Islet of Langerhans (tissue), 1 donor: ENCODE data around the gene DPF3.

Experiments used
- FAIRE-seq: peaks from one replicate; lab custom pipeline; 2011; peaks lifted over from hg19 to GRCh38; lab: Jason Lieb, UNC

DPF3 gene

DNA sequence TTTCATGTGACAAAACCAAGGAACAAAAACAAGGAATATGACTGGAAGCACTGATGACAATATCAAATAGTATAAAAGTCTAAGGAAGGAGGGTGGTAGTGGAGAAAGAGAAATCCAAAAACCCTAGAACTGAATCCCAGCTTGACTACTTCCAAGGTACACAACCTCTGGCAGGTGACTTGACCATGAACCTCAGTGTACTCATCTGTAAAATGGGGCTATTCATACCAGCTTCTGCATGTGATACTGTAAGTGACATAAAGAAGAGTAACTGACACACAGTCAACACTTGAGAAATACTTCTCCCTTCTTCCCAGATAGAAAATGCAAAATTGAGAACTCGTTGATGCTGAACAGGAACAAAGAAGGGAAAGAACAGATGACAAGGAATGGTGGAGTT is 10.3 kb upstream of the DPF3 start:
- no peak for FAIRE-seq

DNA sequence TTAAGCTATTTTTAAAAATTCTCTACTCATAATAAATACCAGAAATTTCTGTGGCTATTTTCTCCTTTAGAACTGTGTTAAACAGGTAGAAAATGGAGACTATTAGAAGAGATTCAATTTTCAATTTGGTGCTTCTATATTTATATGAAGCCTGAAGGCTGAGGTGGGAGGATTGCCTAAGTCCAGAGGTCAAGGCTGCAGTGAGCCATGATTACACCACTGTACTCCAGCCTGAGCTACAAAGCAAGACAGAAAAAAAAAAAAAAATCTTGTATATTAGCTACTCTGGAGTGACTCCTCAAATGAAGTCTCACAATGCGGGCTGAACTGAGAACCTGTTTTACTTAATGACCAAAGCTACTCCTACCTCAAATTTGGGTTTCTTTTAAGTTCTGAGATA is 9.8 kb upstream of the DPF3 start:
- FAIRE-seq: no peak

GRCh38 chr14:72902801-72903530 is 9.1 kb upstream of the DPF3 start:
- FAIRE-seq: no peak

DNA sequence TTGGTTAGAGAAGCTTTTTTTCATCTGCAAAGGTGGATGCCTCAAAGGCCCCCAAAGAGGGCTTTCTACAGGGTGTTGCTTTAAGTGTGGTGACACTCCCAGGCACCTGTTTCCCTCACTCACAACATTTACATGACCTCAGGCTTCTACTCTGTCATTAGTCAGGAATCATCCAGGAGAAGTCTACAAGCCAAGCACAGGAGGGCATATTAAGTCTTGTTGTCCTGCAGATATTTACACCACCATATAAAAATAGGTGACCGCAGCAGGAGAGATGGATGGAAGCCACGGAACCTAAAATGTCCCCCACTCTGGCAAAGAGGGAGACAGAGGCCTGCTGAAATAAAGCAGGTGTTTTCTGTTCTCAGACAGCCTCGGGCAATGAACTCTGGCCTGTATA is 7.5 kb upstream of the DPF3 start:
- FAIRE-seq: no peak

- no peak for FAIRE-seq
These were observed 4.5 kb upstream of the DPF3 start for GRCh38 chr14:72898448-72898847.

GRCh38 chr14:72894623-72895378 is 900 bp upstream of the DPF3 start:
- FAIRE-seq: no peak

DNA sequence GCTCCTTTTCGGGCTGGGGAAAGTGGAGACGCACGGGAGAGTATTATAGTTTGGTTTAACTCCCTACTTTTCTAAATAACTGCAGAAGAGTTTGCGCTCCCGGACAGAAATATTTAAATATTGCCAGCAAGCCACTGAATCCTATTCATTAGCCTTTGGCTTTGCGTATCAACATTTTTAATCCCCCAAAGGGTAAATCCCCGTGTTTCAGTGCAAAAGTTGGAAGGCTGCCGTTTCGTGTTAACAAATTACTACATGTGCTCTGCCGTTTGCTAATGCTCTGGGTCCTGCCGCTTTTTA is 372 bp upstream of the DPF3 start:
- FAIRE-seq: no peak

DNA sequence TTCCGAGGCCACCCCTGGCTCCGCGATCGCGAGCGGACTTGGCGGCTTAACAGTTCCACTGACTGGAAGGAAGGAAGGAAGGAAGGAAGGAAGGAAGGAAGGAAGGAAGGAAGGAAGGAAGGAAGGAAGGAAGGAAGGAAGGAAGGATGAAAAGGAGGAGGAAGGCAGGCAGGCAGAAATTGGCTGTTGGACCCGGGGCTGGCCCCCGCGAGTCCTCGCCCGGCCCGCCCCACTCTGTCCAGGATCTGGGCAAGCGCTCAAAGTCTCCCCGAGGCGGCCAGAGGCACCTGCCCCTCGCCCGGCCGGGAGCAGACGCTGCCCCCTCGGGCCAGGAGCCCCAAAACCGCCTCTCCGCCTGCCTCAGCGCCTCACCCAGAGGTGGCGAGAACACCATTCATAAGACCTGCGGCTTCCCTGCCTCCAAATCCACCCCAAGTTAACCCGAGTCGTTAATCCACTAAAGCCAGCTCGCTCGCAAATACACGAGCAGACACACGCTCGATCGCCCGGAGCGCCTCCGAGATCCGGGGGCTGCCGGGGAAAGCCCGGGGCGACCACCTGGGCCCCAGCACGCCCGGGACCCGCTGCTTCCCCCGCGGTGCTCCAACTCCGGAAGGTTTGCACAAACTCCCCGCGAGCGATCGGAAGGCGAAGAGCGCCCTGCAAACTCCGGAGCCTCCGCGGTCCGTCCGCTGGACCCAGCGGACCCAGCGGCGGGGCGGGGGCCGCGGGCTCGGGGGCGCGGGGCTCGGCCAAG is 844 bp downstream of the DPF3 start:
- no peak for FAIRE-seq

- no peak for FAIRE-seq
These were observed 1.6 kb downstream of the DPF3 start for GRCh38 chr14:72892103-72892878.

DNA sequence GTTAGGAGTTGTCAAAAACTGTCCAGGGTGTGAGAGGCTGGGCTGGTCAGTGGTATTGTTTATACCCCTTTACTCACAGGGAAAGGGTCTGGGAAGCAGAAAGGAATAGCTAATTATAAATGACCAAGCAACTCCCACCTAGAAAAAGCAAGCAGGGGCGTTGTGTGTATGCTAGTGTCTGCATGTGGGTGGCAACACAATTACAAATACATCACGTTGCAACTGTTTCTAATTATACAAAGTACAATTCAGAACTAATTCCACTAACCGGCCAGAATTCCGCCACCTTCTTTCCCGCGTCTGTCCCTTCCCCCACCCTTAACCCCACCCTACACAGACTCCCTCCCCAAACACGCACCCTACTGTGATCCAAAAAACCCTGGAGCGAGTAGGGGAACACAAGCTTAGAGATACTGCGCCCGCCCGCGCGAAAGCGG is 2.2 kb downstream of the DPF3 start:
- no peak for FAIRE-seq

DNA sequence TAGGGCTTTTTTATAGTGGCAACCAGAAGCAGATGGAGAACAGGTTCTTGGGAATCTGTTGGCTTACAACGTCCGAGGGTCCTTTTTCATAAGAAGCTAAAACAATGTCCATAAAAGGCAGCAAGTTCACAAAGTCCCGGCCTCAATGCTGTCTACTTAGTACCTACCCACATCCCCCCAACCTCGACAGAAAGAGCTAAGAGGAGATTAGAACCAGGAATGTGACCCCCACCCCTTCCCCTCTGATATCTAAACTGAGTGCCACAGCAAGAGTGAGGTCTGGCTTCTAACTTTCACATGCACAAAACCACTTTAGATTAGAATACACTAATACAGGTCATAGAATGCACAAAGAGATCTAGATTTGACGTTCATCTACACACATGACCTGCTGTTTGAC is 4.5 kb downstream of the DPF3 start:
- no peak for FAIRE-seq

DNA sequence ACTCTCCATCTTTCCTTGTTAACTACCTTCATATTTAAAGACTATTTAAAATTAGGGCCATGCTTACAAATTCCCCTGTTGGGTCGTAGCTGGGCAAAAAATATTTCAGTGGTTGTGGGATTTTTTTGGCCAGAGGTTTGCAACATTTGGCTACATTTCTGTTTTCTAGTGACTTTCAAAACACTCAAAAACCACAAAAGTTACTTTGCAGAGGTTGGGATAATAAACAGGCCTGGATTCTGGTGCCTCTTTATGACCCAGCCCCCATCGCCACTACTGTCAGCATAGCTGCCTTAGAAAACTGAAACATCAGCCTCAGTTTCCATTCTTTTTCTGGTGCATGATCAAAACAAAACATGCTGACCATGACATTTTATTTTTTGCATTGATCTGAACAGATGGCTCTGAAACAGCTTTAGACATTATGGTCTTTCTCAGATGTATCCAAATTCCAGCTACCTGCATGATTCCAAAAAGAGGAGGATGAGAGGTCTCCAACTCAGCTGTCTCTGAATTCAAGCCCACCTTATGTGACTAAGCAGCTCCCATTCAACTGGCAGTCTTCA is 5.2 kb downstream of the DPF3 start:
- no peak for FAIRE-seq

DNA sequence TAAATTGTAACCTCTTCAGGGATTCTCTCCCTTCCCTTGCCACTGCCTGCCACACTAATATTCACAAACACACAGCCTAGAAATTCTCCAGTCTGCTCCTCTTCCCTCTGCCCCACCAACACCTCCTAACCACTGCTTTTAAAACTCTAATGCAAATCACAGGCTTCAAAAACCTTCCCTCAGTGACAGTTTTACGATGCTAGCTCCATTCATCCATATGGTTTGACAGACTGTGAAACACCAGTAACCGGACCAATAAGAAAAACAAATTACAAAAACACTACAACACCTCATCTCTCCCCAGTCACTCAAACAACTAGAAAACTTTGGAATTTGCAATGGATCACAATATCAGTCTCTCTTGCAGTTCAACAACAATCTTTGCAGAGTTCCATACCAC is 5.7 kb downstream of the DPF3 start:
- FAIRE-seq: no peak

- FAIRE-seq: no peak
These were observed 6.4 kb downstream of the DPF3 start for GRCh38 chr14:72887514-72887913.

DNA sequence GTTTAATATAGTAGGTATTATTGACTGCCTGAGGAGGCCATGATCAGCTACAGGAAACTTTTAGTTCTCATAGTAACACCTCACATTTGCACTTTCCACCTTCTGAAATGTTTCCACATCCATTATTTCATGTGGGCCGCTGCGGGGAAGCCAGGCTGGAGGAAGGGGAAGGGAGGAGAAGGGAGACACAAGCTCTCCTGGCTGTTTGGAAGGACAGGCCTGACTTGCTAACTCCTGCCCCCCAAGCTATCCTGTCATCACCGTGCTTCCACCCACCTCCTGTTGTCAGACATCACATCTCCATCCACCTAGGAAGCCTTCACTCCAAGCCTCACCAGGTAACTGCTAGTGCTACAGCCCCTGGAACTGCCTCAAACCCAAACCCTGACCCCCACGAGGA is 9.5 kb downstream of the DPF3 start:
- no peak for FAIRE-seq

DNA sequence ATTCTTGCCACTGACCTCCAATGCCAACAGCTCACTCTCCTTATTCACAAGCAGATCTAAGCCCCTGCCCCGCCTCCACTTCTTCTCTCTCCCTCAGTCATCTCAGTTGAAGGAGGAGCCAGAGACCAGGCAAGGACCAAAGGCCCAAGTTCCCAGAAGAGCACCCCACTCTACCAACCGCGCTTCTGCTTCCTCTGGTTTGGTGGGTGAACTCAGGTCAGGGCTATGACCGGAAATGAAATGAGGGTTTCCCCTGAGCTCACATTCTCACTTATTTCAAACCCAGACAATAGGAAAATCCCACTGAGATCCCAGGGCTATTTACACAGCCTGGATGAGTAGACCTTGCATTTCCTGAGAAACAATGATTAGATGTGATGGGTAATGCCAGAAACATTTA is 9.9 kb downstream of the DPF3 start:
- FAIRE-seq: no peak

GRCh38 chr14:72883109-72883508 is 10.8 kb downstream of the DPF3 start:
- no peak for FAIRE-seq

- FAIRE-seq: no peak
These were observed 11.4 kb downstream of the DPF3 start for GRCh38 chr14:72882463-72882862.

- no peak for FAIRE-seq
These were observed 11.9 kb downstream of the DPF3 start for GRCh38 chr14:72882047-72882446.

DNA sequence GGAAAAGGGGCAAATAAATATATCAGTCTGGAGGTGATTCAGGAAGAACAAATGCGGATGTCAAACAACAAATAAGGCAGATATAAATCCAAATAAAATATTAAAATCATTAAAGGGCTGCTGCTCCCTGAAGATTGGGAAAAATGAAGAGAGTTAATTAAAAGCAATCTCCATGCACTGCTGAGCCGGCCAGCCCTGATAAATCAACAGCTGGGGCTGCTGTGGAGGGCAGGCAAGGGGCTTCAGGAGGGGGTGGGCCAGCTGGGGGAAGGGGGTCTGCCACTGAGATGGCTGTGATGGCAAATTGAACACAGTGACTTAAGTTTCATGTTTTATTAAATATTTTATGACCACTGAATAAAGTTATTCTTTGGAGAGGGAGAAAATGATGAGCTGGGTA is 12.4 kb downstream of the DPF3 start:
- FAIRE-seq: no peak

DNA sequence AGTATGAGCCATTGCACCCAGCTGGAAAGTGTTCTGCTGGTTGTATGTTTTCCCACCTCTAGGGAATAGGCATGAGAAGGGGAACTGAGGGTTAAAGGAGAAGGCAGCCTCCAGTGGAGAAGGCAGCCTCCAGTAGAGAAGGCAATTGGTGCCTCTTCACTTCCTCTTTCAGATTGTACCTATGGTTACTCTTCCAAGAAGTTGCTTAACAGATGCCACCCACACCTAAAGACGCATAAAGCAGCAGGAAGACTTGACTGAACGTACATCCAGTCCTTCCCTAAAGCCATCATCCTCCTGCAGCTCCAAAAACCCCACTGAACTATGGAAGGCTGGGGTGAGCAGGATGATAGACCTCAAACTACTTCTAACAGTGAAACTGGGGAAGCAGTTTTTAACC is 13.1 kb downstream of the DPF3 start:
- no peak for FAIRE-seq

DNA sequence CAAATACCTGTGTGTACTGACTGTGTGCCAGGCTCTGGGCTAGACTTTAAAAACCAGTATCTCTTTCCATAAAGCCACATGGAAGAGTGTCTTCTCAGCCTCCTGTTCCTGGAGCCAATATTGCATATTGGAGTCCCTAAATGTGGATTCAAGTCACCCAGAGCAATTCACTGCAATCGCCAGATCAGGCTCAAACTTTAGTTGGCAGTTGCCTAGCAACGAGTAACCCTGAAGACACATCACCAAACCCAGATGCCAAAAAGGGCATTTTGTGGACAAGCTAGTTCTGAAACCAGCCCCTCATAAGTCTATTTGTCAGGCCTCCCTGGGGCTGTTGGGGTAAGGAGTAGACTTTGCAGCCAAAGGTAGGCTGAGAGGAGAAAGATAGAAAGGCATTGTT is 13.7 kb downstream of the DPF3 start:
- no peak for FAIRE-seq
